WTC11 (cell line): ENCODE measurements around the gene GALR3. TPM values are rescaled to one million over a fixed set of nuclear protein-coding genes. Genes with fewer than 3 reads are reported as not detected.

Experiments used
- ATAC-seq: fragments of 200-7000 bp; cut with Tn5 transposase; 2 replicates; pipeline ENCODE4 v1.10.0; 2021; ENCODE audit warnings: mild to moderate bottlenecking, moderate library complexity
- CTCF ChIA-PET: fragments of 300-600 bp; sonication (Branson Sonifier 250); formaldehyde crosslinking; loops from one replicate; lab custom pipeline; 2021; ENCODE audit warnings: antibody characterized with exemption; lab: Charles Lee
- POLR2A ChIA-PET: fragments of 350-600 bp; sonication (Branson Sonifier 250); formaldehyde crosslinking; loops from one replicate; lab custom pipeline; 2021; ENCODE audit warnings: antibody characterized with exemption; lab: Charles Lee
- DNase-seq: peaks from one replicate; pipeline ENCODE4 v3.0.0; 2021; ENCODE audit warnings: low spot score
- H3K27ac Mint-ChIP-seq: 2 replicates; pipeline ENCODE4 v1.8.0; 2021; ENCODE audit warnings: mixed read lengths
- H3K27me3 Mint-ChIP-seq: 2 replicates; pipeline ENCODE4 v1.8.0; 2021; ENCODE audit warnings: low read depth, mild to moderate bottlenecking, moderate library complexity, mixed read lengths
- H3K36me3 Mint-ChIP-seq: 2 replicates; pipeline ENCODE4 v1.8.0; 2021; ENCODE audit warnings: mixed read lengths
- H3K4me1 Mint-ChIP-seq: 2 replicates; pipeline ENCODE4 v1.8.0; 2022; ENCODE audit warnings: mixed read lengths
- H3K4me3 Mint-ChIP-seq: 2 replicates; pipeline ENCODE4 v1.8.0; 2021; ENCODE audit warnings: mild to moderate bottlenecking, moderate library complexity, mixed read lengths
- H3K9me3 Mint-ChIP-seq: 2 replicates; pipeline ENCODE4 v1.8.0; 2021; ENCODE audit warnings: mixed read lengths
- CREM ChIP-seq: sonication (generic); formaldehyde crosslinking; IDR thresholded peaks from 2 replicates; pipeline ENCODE4 v1.8.1; 2022; ENCODE audit warnings: mild to moderate bottlenecking, missing genetic modification reagents, moderate library complexity
- CTCF ChIP-seq: fragments of 200-600 bp; IDR thresholded peaks from 2 replicates; pipeline ENCODE4 v1.8.0; 2022; ENCODE audit warnings: antibody characterized with exemption
- E2F1 ChIP-seq: sonication (generic); formaldehyde crosslinking; IDR thresholded peaks from 2 replicates; pipeline ENCODE4 v1.8.0; 2022; ENCODE audit warnings: mild to moderate bottlenecking, missing genetic modification reagents
- FOXP1 ChIP-seq: sonication (generic); formaldehyde crosslinking; IDR thresholded peaks from 2 replicates; pipeline ENCODE4 v1.8.0; 2022; ENCODE audit warnings: missing genetic modification reagents, mild to moderate bottlenecking, moderate library complexity, borderline replicate concordance
- GABPB1 ChIP-seq: sonication (generic); formaldehyde crosslinking; IDR thresholded peaks from 2 replicates; pipeline ENCODE4 v1.8.1; 2023; ENCODE audit warnings: mild to moderate bottlenecking, missing genetic modification reagents
- JUN ChIP-seq: sonication (generic); formaldehyde crosslinking; IDR thresholded peaks from 2 replicates; pipeline ENCODE4 v1.8.0; 2023; ENCODE audit warnings: mild to moderate bottlenecking, missing genetic modification reagents
- SOX15 ChIP-seq: fragments of 250-450 bp; sonication (Bioruptor Pico); IDR thresholded peaks from 2 replicates; pipeline ENCODE4 v1.9.0; 2021; ENCODE audit warnings: mild to moderate bottlenecking
- SP1 ChIP-seq: sonication (generic); formaldehyde crosslinking; conservative IDR thresholded peaks from 2 replicates; pipeline ENCODE4 v1.8.1; 2022; ENCODE audit warnings: missing genetic modification reagents
- TCF7 ChIP-seq: sonication (generic); formaldehyde crosslinking; IDR thresholded peaks from 2 replicates; pipeline ENCODE4 v1.8.0; 2022; ENCODE audit warnings: mild to moderate bottlenecking, low read depth, missing genetic modification reagents, moderate library complexity
- TEAD1 ChIP-seq: sonication (generic); formaldehyde crosslinking; IDR thresholded peaks from 2 replicates; pipeline ENCODE4 v1.8.0; 2022; ENCODE audit warnings: mild to moderate bottlenecking, missing genetic modification reagents
- USF2 ChIP-seq: sonication (generic); formaldehyde crosslinking; IDR thresholded peaks from 2 replicates; pipeline ENCODE4 v1.8.1; 2023; ENCODE audit warnings: mild to moderate bottlenecking, missing genetic modification reagents, moderate library complexity
- ZMAT4 ChIP-seq: fragments of 250-450 bp; sonication (Bioruptor Pico); IDR thresholded peaks from 2 replicates; pipeline ENCODE4 v1.9.0; 2021; ENCODE audit warnings: mild to moderate bottlenecking
- ZNF396 ChIP-seq: fragments of 250-450 bp; sonication (Bioruptor Pico); IDR thresholded peaks from 2 replicates; pipeline ENCODE4 v1.8.0; 2021; ENCODE audit warnings: mild to moderate bottlenecking, moderate library complexity, borderline replicate concordance
- ZNF671 ChIP-seq: fragments of 250-450 bp; sonication (Bioruptor Pico); IDR thresholded peaks from 2 replicates; pipeline ENCODE4 v1.8.0; 2021; ENCODE audit warnings: mild to moderate bottlenecking
- total RNA-seq: library from RNA; stranded (reverse); gene quantifications from 3 replicates; pipeline ENCODE4 v1.2.3, GENCODE V29; 2021
- TF ChIP-seq, protein P1 (sequence below): sonication (generic); formaldehyde crosslinking; IDR thresholded peaks from 2 replicates; pipeline ENCODE4 v1.8.0; 2023; ENCODE audit warnings: missing genetic modification reagents, mild to moderate bottlenecking, borderline replicate concordance
- TF ChIP-seq, protein P2 (sequence below): sonication (generic); formaldehyde crosslinking; IDR thresholded peaks from 2 replicates; pipeline ENCODE4 v1.8.1; 2022; ENCODE audit warnings: mild to moderate bottlenecking, moderate library complexity, missing genetic modification reagents

Gene GALR3
- total RNA-seq, 1 experiment from 2014 or later: 0.79 TPM

DNA sequence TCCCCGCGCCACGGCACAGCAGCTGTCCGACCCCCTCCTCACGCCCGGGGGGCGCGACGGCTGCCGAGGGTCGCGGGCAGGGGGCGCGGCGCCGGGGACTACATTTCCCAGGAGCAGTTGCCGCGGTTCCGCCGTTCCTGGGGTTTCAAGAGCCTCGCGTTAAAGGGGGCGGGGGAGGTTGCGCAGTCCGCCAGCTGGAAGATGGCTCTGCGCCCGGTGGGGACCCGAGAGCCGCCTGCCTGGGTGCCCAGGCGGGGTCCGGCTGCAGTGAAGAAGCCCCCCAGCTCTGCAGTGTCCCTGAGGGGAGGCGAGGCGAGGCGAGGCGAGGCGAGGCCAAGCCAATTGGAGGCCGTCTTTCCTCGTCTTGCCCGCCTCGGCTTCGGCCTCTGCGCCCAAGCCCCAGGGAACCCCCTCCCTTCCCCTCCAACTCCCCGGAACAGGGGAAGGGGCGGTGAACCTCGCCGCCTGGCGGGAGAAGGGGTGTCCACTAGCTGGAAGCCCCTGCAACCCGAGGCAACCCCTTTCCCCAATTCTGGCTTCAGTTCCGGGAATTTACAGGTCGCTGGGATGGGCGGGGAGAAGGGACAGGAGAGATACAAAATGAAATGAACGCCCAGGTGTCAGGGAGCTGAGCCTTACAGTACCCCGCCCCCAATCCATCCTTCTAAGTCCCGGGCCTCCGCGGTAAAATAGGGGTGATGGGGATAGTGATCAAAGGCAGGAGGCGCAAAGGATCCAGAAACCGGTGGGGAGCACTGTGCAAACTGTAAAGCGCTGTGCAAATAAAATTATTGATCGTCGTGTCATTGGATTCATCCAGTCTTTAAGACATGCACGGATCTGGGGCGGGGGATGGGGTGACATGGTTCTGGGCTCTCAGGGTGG lies 20.6 kb upstream of the GALR3 start (continued):
- no peak for TF ChIP-seq CTCF
- no peak for TF ChIP-seq ZMAT4 (CRISPR knock-in tag)
- no peak for TF ChIP-seq SOX15 (CRISPR knock-in tag)
- TF ChIP-seq E2F1: no peak
- no peak for TF ChIP-seq CREM (CRISPR knock-in tag)
- no peak for TF ChIP-seq TCF7 (CRISPR knock-in tag)
- no peak for TF ChIP-seq TEAD1 (CRISPR knock-in tag)
- TF ChIP-seq, protein P1, sequence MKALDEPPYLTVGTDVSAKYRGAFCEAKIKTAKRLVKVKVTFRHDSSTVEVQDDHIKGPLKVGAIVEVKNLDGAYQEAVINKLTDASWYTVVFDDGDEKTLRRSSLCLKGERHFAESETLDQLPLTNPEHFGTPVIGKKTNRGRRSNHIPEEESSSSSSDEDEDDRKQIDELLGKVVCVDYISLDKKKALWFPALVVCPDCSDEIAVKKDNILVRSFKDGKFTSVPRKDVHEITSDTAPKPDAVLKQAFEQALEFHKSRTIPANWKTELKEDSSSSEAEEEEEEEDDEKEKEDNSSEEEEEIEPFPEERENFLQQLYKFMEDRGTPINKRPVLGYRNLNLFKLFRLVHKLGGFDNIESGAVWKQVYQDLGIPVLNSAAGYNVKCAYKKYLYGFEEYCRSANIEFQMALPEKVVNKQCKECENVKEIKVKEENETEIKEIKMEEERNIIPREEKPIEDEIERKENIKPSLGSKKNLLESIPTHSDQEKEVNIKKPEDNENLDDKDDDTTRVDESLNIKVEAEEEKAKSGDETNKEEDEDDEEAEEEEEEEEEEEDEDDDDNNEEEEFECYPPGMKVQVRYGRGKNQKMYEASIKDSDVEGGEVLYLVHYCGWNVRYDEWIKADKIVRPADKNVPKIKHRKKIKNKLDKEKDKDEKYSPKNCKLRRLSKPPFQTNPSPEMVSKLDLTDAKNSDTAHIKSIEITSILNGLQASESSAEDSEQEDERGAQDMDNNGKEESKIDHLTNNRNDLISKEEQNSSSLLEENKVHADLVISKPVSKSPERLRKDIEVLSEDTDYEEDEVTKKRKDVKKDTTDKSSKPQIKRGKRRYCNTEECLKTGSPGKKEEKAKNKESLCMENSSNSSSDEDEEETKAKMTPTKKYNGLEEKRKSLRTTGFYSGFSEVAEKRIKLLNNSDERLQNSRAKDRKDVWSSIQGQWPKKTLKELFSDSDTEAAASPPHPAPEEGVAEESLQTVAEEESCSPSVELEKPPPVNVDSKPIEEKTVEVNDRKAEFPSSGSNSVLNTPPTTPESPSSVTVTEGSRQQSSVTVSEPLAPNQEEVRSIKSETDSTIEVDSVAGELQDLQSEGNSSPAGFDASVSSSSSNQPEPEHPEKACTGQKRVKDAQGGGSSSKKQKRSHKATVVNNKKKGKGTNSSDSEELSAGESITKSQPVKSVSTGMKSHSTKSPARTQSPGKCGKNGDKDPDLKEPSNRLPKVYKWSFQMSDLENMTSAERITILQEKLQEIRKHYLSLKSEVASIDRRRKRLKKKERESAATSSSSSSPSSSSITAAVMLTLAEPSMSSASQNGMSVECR (CRISPR knock-in tag): no peak
- TF ChIP-seq, protein P2, sequence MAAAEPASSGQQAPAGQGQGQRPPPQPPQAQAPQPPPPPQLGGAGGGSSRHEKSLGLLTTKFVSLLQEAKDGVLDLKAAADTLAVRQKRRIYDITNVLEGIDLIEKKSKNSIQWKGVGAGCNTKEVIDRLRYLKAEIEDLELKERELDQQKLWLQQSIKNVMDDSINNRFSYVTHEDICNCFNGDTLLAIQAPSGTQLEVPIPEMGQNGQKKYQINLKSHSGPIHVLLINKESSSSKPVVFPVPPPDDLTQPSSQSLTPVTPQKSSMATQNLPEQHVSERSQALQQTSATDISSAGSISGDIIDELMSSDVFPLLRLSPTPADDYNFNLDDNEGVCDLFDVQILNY: 0 out of 2 replicates have a peak, but pooled peaks have one; percentile 44
- TF ChIP-seq FOXP1 (CRISPR knock-in tag): peak; percentile 45; the same call in 1 of the 2 replicates
- TF ChIP-seq SP1 (CRISPR knock-in tag): peak; percentile 41; the same call in 1 of the 2 replicates
- no peak for TF ChIP-seq ZNF396
- TF ChIP-seq ZNF671 (CRISPR knock-in tag): no peak
- TF ChIP-seq JUN: no peak

- DNase-seq: peak; percentile 53
- CTCF ChIA-PET: interaction anchor here (1.0 to 2.7 kb wide), 9 partner anchors 11 to 195 kb away, joined by 3 to 10 read pairs (median 4); partner anchors contain the start of genes GGA1 and PDXP
- TF ChIP-seq USF2 (CRISPR knock-in tag) (no peak), GABPB1 (CRISPR knock-in tag) (peak; percentile 96)
- Mint-ChIP-seq H3K27ac (no peak overlapping the region), H3K36me3 (no peaks in the 10 kb centered on the region), H3K27me3 (peaks cover 80% of the 10 kb centered on the region), H3K4me1 (peaks cover 32% of the 10 kb centered on the region), H3K4me3 (peak overlapping the region; percentile 81), H3K9me3 (no peaks in the 10 kb centered on the region)
- POLR2A ChIA-PET: no interaction called here
- ATAC-seq: no peak
Observed at GRCh38 chr22:37803195-37803638, 20.0 kb upstream of the GALR3 start.
